Muscle of leg (tissue), 11 donors: Measurements from ENCODE around the gene MSANTD4. TPM values are rescaled to one million over a fixed set of nuclear protein-coding genes. Genes with fewer than 3 reads are reported as not detected.

Experiments
- DNase-seq: peaks from one replicate; pipeline ENCODE4 v3.0.0; 2013
- H3K27ac ChIP-seq: one replicate; pipeline ENCODE4 v1.5.1; 2013; ENCODE audit warnings: mild to moderate bottlenecking, low read length, control low read depth
- H3K27me3 ChIP-seq: one replicate; pipeline ENCODE4 v1.6.1; 2013; ENCODE audit warnings: low read length; ENCODE audit not compliant: control insufficient read depth, insufficient read depth
- H3K36me3 ChIP-seq: one replicate; pipeline ENCODE4 v1.6.1; 2013; ENCODE audit warnings: low read length; ENCODE audit not compliant: control insufficient read depth, insufficient read depth
- H3K4me1 ChIP-seq: one replicate; pipeline ENCODE4 v1.6.1; 2013; ENCODE audit warnings: low read length; ENCODE audit not compliant: control insufficient read depth, insufficient read depth
- H3K4me3 ChIP-seq: one replicate; pipeline ENCODE4 v1.5.1; 2013; ENCODE audit warnings: low read length, control low read depth
- H3K9me3 ChIP-seq: replicated peaks from 2 replicates; pipeline ENCODE4 v1.6.1; 2013; ENCODE audit warnings: low read depth, low read length; ENCODE audit not compliant: control insufficient read depth
- WGBS: methylation state at CpG from one replicate; pipeline ENCODE4 v1.1.5; 2013; ENCODE audit warnings: missing lambda C conversion rate; ENCODE audit not compliant: insufficient coverage; 5-methylcytosine and 5-hydroxymethylcytosine counted together
- polyA plus RNA-seq, 8 donors: library from polyadenylated mRNA; unstranded; fragments of 120-200 nt; gene quantifications; one replicate each; pipeline versions ENCODE4 v1.2.1 to v1.2.3, GENCODE V29; 2013; ENCODE audit warnings: inconsistent platforms in 1 of 8, low replicate concordance in 1 of 8; ENCODE audit not compliant: insufficient read length in 8 of 8, insufficient read depth in 1 of 8
- total RNA-seq: library from RNA; stranded (reverse); fragments of 120-200 nt; gene quantifications from one replicate; pipeline ENCODE4 v1.2.4, GENCODE V29; 2013

MSANTD4 gene
- total and polyA plus RNA-seq, 9 donors, result 10.9 to 20.9 (median 18.5) TPM

DNA sequence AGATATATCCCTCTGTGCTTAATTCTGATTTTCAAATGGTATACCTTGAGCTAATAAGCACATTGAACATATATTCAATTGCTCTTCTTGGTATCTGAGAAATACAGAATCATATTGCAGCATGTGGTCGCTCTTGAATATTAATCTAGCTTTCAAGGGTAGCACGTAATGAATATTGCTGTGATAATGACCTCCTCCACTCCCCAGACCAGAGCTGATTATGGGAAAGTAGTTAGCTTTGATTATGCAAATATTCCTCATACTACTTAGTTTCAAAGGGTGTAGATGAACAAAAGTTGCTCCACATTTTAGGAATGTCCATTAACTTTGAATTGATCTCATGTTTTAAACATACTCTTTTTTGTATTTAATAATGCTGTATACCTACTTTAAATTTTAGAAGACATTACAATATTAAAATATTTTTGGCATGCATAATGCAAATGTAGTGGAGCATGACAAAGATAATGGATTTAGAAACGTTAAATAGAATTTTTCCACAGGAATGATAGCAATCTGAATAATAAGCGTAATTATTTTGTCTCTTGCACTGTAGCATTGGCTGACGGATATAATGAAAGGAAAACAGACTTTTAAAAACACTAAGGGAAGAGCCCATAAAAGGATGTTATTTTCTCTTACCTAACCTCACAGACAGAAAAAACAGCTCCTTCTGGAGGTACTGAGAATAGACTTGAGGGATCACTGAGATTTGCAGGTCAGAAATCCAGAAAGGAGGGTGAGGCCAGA is 27.9 kb upstream of the MSANTD4 start:
- no peaks in the 10 kb centered on the region for H3K27me3 ChIP-seq
- H3K27ac ChIP-seq, result no peak overlapping the region
- H3K9me3 ChIP-seq, result no peaks in the 10 kb centered on the region
- no peaks in the 10 kb centered on the region for H3K4me1 ChIP-seq
- no peak for DNase-seq
- H3K36me3 ChIP-seq, result no peaks in the 10 kb centered on the region
- no peak overlapping the region for H3K4me3 ChIP-seq
- WGBS, result no CpG with 5 or more reads among the region's 5 CpGs

DNA sequence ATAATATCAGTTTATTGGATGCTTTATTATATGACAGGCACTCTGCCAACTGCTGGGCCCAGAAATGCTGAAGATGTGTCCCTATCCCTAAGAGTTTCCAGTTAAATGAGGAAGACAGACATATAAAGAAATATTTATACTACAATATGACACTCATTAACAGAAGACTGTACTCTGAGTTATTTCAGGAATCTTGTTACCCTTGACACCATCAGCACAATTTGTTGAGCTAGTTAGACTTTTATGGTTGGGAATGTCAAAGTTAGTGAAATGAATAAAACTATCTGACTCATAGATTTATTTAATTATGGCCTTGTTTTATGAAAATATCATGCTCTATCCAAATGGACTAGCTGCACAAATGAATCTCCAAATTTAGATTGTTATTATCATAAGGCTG is 25.6 kb upstream of the MSANTD4 start:
- Histone ChIP-seq H3K36me3 (no peaks in the 10 kb centered on the region), H3K27me3 (no peaks in the 10 kb centered on the region), H3K9me3 (no peaks in the 10 kb centered on the region), H3K27ac (no peak overlapping the region), H3K4me3 (no peak overlapping the region), H3K4me1 (no peaks in the 10 kb centered on the region)
- DNase-seq, result no peak

DNA sequence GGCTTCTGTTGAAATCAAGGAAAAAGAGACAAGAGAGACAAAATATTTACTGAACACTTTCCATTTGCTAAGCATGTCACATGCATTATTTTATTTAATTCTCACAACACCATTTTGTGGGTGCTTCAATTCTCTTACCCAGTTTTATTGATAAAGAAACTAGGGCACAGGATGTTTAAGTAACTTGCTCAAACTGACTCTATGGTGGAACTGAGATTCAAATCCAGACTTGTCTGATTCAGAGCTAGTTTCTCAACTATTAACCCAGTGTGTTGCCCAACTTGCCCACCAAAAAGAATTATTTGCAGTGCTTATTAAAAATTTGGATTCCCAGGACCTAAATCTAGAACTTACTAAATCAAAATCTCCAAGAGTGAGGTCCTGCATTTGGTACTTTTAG is 21.5 kb upstream of the MSANTD4 start:
- DNase-seq, result no peak
- H3K4me1 ChIP-seq, result no peaks in the 10 kb centered on the region
- H3K4me3 ChIP-seq, result no peak overlapping the region
- H3K36me3 ChIP-seq, result no peaks in the 10 kb centered on the region
- no peaks in the 10 kb centered on the region for H3K9me3 ChIP-seq
- H3K27me3 ChIP-seq, result no peaks in the 10 kb centered on the region
- H3K27ac ChIP-seq, result no peak overlapping the region

DNA sequence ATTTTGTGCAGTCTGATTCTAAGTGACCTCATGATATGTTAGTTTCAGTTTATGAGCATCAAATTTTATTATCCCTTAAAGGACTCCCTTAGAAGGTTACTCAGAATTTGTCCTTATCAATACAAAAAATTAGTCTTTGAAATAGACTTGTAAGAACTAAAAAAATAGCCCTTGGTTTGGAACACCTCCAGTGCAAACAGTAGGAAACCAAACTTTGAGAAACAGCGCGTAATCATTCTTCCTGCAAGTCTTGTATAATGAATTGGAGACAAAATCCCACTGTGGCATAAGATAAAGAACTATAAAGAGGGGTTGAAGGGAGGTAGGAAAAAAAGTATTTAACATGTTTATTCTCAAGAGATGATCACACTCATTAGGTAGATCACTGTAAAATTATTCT is 10.8 kb upstream of the MSANTD4 start:
- Histone ChIP-seq H3K27me3 (no peaks in the 10 kb centered on the region), H3K4me3 (no peak overlapping the region), H3K27ac (no peak overlapping the region), H3K9me3 (no peaks in the 10 kb centered on the region), H3K36me3 (no peaks in the 10 kb centered on the region), H3K4me1 (no peaks in the 10 kb centered on the region)
- no CpG with 5 or more reads among the region's 2 CpGs for WGBS
- no peak for DNase-seq

DNA sequence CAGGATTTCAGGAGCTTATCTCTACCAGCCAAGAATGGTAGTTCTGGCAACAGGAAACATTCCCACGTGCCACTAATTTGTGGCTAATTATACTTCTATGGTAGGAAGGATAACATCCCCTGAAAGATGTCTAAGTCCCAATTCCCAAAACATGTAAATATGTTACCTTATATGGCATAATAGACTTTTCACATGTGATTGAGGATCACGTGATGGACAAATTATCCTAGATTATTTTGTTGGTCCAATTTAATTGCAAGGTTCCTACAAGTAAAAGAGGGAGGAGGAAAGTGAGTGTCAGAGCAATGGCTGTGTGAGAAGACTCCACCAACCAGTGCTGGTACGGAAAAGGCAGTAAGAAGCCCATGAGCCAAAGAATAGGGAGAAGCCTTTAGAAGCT is 9.9 kb upstream of the MSANTD4 start:
- Histone ChIP-seq H3K27ac (no peak overlapping the region), H3K36me3 (no peaks in the 10 kb centered on the region), H3K4me3 (no peak overlapping the region), H3K4me1 (no peaks in the 10 kb centered on the region), H3K9me3 (no peaks in the 10 kb centered on the region), H3K27me3 (no peaks in the 10 kb centered on the region)
- WGBS, result no CpG with 5 or more reads among the region's 3 CpGs
- no peak for DNase-seq

DNA sequence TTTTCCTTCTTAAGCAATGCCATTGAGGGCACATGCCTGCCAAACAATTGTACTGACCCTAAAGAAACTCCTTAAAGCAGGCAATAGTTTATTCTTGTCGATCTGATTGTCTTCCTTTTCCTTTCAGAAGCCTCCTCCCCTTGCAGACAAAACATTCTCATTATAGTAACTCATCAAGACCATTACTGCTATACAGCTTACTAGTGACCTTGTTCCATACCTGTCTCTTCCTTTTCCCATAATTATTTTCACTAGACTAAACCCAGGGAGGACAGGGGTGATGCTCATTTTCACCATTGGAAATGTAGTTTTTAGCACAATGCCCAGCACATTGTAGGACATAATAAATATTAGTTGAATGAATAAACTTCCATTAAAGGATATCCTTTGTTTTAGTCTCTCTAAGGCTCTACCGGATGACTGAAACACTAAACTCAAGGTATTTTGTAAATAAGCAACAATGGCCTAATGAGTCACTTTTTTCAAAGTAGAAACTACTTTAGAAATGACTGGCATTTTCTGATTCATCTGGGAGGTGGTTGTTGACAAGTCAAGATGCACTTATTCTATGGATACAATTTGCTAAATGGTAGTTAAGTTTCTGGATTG is 9.3 kb upstream of the MSANTD4 start:
- H3K36me3 ChIP-seq, result no peaks in the 10 kb centered on the region
- no peaks in the 10 kb centered on the region for H3K4me1 ChIP-seq
- H3K27ac ChIP-seq, result no peak overlapping the region
- DNase-seq, result no peak
- no peaks in the 10 kb centered on the region for H3K27me3 ChIP-seq
- no peak overlapping the region for H3K4me3 ChIP-seq
- 63% methylated on average over 1 of the region's 2 CpGs for WGBS
- no peaks in the 10 kb centered on the region for H3K9me3 ChIP-seq

DNA sequence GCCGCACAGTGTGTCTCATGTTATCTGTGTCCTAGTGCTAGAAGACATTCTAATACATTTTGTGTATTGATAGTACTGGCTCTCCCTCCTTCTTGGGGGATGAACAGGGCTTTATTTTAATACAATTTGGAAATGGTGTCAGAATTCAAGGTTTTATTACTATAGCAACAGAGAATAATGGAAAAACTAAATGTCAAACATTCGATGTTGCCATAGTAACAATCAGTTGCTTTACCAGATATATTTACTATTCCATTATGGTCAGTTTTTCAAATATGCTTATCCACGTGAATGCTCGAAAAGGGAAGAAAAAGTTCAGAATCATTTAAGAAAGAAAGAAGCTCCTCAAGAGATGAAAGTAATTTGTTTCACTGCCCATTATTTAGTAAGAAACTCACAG is 8.6 kb upstream of the MSANTD4 start:
- WGBS, result no CpG with 5 or more reads among the region's 4 CpGs
- DNase-seq, result no peak
- H3K27ac ChIP-seq, result no peak overlapping the region
- H3K9me3 ChIP-seq, result no peaks in the 10 kb centered on the region
- no peaks in the 10 kb centered on the region for H3K36me3 ChIP-seq
- no peak overlapping the region for H3K4me3 ChIP-seq
- H3K27me3 ChIP-seq, result no peaks in the 10 kb centered on the region
- H3K4me1 ChIP-seq, result no peaks in the 10 kb centered on the region

DNA sequence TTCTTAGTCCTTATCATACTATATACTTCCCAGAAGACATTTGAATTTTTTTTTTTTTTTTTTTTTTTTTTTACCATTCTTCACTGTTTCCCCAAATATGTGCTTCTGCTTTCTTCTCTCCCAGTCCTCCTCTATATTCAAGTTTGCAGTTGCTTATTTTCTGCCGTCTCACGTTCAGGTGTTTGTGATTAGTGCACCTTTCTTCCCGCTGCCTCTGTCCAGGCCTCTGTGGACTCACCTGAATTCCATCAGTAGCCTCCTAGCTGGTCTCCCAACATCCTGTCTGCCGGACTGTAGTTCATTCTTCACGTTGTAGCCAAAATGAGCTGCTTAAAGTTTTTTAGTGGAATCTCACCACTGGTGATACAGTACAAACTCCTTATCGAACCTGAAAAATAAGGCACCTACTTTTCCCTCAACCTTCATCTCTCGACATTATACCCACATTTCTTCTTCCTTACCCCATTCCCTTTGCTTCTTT is 795 bp upstream of the MSANTD4 start:
- H3K27me3 ChIP-seq, result peaks cover 2% of the 10 kb centered on the region
- H3K27ac ChIP-seq, result peak overlapping the region; percentile 72
- H3K4me3 ChIP-seq, result peak overlapping the region; percentile 88
- no peaks in the 10 kb centered on the region for H3K36me3 ChIP-seq
- H3K4me1 ChIP-seq, result no peaks in the 10 kb centered on the region
- no peak for DNase-seq
- no peaks in the 10 kb centered on the region for H3K9me3 ChIP-seq
- 72% methylated on average over 6 of the region's 7 CpGs for WGBS

DNA sequence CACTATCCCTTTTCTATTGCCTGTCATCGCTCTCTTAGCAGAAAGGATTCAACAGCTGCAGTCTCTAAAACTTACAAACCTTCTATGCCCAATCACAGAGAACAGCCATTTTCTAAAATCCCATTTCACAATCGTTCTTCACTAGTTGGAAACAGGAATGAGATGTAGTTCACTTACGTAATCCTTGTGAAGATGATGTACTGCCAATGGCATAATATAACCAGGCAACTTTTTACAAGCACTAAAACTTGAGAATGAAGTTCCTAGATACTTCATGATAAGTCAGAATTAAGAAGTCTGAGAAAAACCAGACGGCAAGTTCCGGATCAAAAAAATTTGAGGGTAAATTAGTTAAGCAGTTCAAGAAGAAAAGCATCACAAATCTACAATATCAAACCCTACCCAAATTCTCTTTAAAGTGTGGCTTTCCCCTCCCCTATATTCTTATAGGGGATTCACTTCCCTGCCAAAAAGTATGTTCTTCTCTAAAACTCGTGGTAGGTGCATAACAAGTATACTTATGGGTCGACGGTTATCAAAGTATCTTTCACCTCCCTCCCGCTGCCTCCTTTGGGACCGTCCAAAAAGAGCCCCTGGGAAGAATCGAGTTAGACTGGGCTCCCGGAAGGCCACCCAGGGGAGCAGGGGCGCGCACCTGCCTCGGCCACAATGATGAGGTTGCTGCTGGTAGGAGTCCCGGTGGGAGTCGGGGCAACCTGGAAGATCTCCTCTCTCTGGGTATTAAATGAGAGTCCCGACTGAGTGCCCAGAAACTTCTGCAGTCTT is 666 bp downstream of the MSANTD4 start:
- 1% methylated on average over 9 of the region's 18 CpGs for WGBS

DNA sequence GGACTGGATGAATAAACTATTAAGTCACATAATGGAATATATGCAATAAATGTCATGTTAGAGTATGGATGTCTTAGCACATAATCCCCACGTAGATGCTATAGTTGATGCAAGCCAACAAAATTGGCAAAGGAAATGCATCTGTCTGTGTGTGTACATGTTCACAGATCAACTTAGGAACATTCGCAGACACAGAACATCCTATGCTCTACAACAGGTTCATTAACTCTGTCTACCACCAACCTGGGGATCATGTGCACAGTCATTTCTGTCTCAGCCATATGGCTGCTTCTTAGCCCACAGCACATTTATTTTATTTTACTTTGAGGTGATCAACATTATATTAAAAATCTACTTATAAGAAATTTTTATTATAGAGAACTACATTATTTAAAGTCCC is 4.9 kb downstream of the MSANTD4 start:
- H3K4me1 ChIP-seq, result no peaks in the 10 kb centered on the region
- no peak for DNase-seq
- no peak overlapping the region for H3K27ac ChIP-seq

More for the DNA sequence above, 666 bp downstream of the MSANTD4 start:
- Histone ChIP-seq H3K4me1 (no peaks in the 10 kb centered on the region), H3K27ac (peak overlapping the region; percentile 26), H3K9me3 (no peaks in the 10 kb centered on the region), H3K27me3 (peaks cover 2% of the 10 kb centered on the region), H3K36me3 (no peaks in the 10 kb centered on the region), H3K4me3 (peak overlapping the region; percentile 88)
- DNase-seq, result peak; percentile 9

More for the DNA sequence above, 4.9 kb downstream of the MSANTD4 start:
- no peaks in the 10 kb centered on the region for H3K36me3 ChIP-seq
- H3K27me3 ChIP-seq, result no peaks in the 10 kb centered on the region
- WGBS, result no CpG with 5 or more reads among the region's 2 CpGs
- no peaks in the 10 kb centered on the region for H3K9me3 ChIP-seq
- no peak overlapping the region for H3K4me3 ChIP-seq
